IMR-90 (cell line): ENCODE measurements around the gene VEPH1. TPM values are rescaled to one million over a fixed set of nuclear protein-coding genes. Genes with fewer than 3 reads are reported as not detected.

Source experiments
- ATAC-seq: fragments of 200-7000 bp; cut with Tn5 transposase; 2 replicates; pipeline ENCODE4 v1.9.1; 2020; ENCODE audit warnings: low read depth, mild to moderate bottlenecking, moderate library complexity
- BruUV-seq: library from RNA; stranded (reverse); fragments of 400-500 nt; replicated peaks from 2 replicates; lab custom pipeline; 2021; lab: Mats Ljungman, UMichigan
- CTCF ChIA-PET: fragments of 300-600 bp; formaldehyde crosslinking; extraction: SDS; loops from one replicate; lab custom pipeline; 2021; ENCODE audit warnings: antibody characterized with exemption; lab: Yijun Ruan, JAX
- POLR2A ChIA-PET: fragments of 300-600 bp; sonication (Branson Sonifier 250); formaldehyde crosslinking; loops from one replicate; lab custom pipeline; 2022; ENCODE audit warnings: antibody characterized with exemption; ENCODE audit not compliant: unreplicated experiment; lab: Charles Lee
- DNase-seq: peaks from one replicate; pipeline ENCODE4 v3.0.0; 2013
- H2AFZ ChIP-seq: replicated peaks from 2 replicates; pipeline ENCODE3; 2013; ENCODE audit warnings: low read length, mild to moderate bottlenecking; ENCODE audit not compliant: poor library complexity
- H2AK5ac ChIP-seq: 2 replicates; pipeline ENCODE4 v1.6.1; 2013; ENCODE audit warnings: low read depth, low read length, inconsistent platforms
- H2AK9ac ChIP-seq: replicated peaks from 2 replicates; pipeline ENCODE3; 2013; ENCODE audit warnings: mild to moderate bottlenecking, low read depth, low read length, moderate library complexity; ENCODE audit not compliant: poor library complexity
- H2BK120ac ChIP-seq: 2 replicates; pipeline ENCODE4 v1.6.1; 2013; ENCODE audit warnings: low read depth, low read length, inconsistent platforms
- H2BK15ac ChIP-seq: 3 replicates; pipeline ENCODE4 v1.6.1; 2013; ENCODE audit warnings: low read depth, low read length, inconsistent platforms
- H2BK20ac ChIP-seq: 2 replicates; pipeline ENCODE4 v1.6.1; 2013; ENCODE audit warnings: low read depth, mild to moderate bottlenecking, inconsistent platforms, low read length, moderate library complexity
- H2BK5ac ChIP-seq: 2 replicates; pipeline ENCODE4 v1.6.1; 2013; ENCODE audit warnings: mild to moderate bottlenecking, low read depth, low read length, inconsistent platforms; ENCODE audit not compliant: poor library complexity, severe bottlenecking
- H3K14ac ChIP-seq: replicated peaks from 2 replicates; pipeline ENCODE4 v1.6.1; 2013; ENCODE audit warnings: low read depth, low read length, inconsistent platforms
- H3K18ac ChIP-seq: 2 replicates; pipeline ENCODE4 v1.6.1; 2013; ENCODE audit warnings: low read depth, low read length, control low read depth
- H3K23ac ChIP-seq: 2 replicates; pipeline ENCODE4 v1.6.1; 2013; ENCODE audit warnings: low read depth, low read length, inconsistent platforms
- H3K27ac ChIP-seq: 2 replicates; pipeline ENCODE4 v1.5.1; 2013; ENCODE audit warnings: mild to moderate bottlenecking, control low read depth, low read length; ENCODE audit not compliant: insufficient read depth
- H3K27me3 ChIP-seq: 2 replicates; pipeline ENCODE4 v1.6.1; 2013; ENCODE audit warnings: low read length; ENCODE audit not compliant: control insufficient read depth, insufficient read depth
- H3K36me3 ChIP-seq: 2 replicates; pipeline ENCODE4 v1.6.1; 2013; ENCODE audit warnings: low read length, mixed read lengths; ENCODE audit not compliant: control insufficient read depth, insufficient read depth
- H3K4ac ChIP-seq: 2 replicates; pipeline ENCODE4 v1.6.1; 2013; ENCODE audit warnings: low read depth, low read length, inconsistent platforms
- H3K4me1 ChIP-seq: 2 replicates; pipeline ENCODE4 v1.6.1; 2013; ENCODE audit warnings: low read length, mixed read lengths; ENCODE audit not compliant: control insufficient read depth, insufficient read depth
- H3K4me2 ChIP-seq: 2 replicates; pipeline ENCODE4 v1.6.1; 2013; ENCODE audit warnings: low read depth, mild to moderate bottlenecking, control low read depth, low read length, moderate library complexity
- H3K4me3 ChIP-seq: 2 replicates; pipeline ENCODE4 v1.5.1; 2013; ENCODE audit warnings: low read depth, mild to moderate bottlenecking, control low read depth, low read length, moderate library complexity; ENCODE audit not compliant: insufficient read depth
- H3K56ac ChIP-seq: 2 replicates; pipeline ENCODE4 v1.6.1; 2013; ENCODE audit warnings: low read length, inconsistent platforms; ENCODE audit not compliant: insufficient read depth; ENCODE audit errors: extremely low read depth
- H3K79me1 ChIP-seq, 2 experiments: 2 replicates each; pipeline ENCODE4 v1.6.1; 2013; ENCODE audit warnings: low read length in 2 of 2, inconsistent platforms in 1 of 2, low read depth in 1 of 2
- H3K9ac ChIP-seq: 2 replicates; pipeline ENCODE4 v1.6.1; 2013; ENCODE audit warnings: low read depth, low read length, control low read depth
- H3K9me1 ChIP-seq: 2 replicates; pipeline ENCODE4 v1.6.1; 2013; ENCODE audit warnings: low read length, inconsistent platforms; ENCODE audit not compliant: insufficient read depth
- H3K9me3 ChIP-seq: 2 replicates; pipeline ENCODE4 v1.6.1; 2013; ENCODE audit warnings: low read length; ENCODE audit not compliant: control insufficient read depth, insufficient read depth
- H4K20me1 ChIP-seq: 2 replicates; pipeline ENCODE4 v1.6.1; 2013; ENCODE audit warnings: low read length, inconsistent platforms; ENCODE audit not compliant: insufficient read depth
- H4K5ac ChIP-seq: 2 replicates; pipeline ENCODE4 v1.6.1; 2013; ENCODE audit warnings: mild to moderate bottlenecking, low read depth, low read length, control low read depth
- H4K8ac ChIP-seq, 2 experiments: 2 replicates each; pipeline ENCODE4 v1.6.1; 2013; ENCODE audit warnings: low read depth in 2 of 2, low read length in 2 of 2, control low read depth in 1 of 2, inconsistent platforms in 1 of 2
- H4K91ac ChIP-seq: 2 replicates; pipeline ENCODE4 v1.6.1; 2013; ENCODE audit warnings: low read depth, low read length, inconsistent platforms; ENCODE audit not compliant: insufficient read depth
- CHD1 ChIP-seq: IDR thresholded peaks from 2 replicates; pipeline ENCODE4 v1.6.1; 2012; ENCODE audit warnings: low read depth, low read length, improper control_type of control experiment
- FOS ChIP-seq: fragments of 150-350 bp; IDR thresholded peaks from 2 replicates; pipeline ENCODE4 v1.6.1; 2016; ENCODE audit warnings: low read depth, low read length
- MAZ ChIP-seq: IDR thresholded peaks from 2 replicates; pipeline ENCODE4 v1.6.1; 2012; ENCODE audit warnings: low read depth, mild to moderate bottlenecking, low read length, improper control_type of control experiment, moderate library complexity, borderline replicate concordance
- MXI1 ChIP-seq: IDR thresholded peaks from 2 replicates; pipeline ENCODE4 v1.6.1; 2012; ENCODE audit warnings: low read depth, mild to moderate bottlenecking, low read length, moderate library complexity, borderline replicate concordance
- NFE2L2 ChIP-seq: fragments of 150-350 bp; IDR thresholded peaks from 2 replicates; pipeline ENCODE4 v1.6.1; 2016; ENCODE audit warnings: low read depth, mild to moderate bottlenecking, low read length
- RAD21 ChIP-seq: IDR thresholded peaks from 2 replicates; pipeline ENCODE4 v1.6.1; 2012; ENCODE audit warnings: low read length, improper control_type of control experiment
- RCOR1 ChIP-seq: IDR thresholded peaks from 2 replicates; pipeline ENCODE4 v1.6.1; 2012; ENCODE audit warnings: mild to moderate bottlenecking, low read length, improper control_type of control experiment; ENCODE audit not compliant: insufficient replicate concordance
- RFX5 ChIP-seq: IDR thresholded peaks from 2 replicates; pipeline ENCODE4 v1.8.0; 2012; ENCODE audit warnings: low read depth, mild to moderate bottlenecking, low read length, moderate library complexity
- WGBS, 2 experiments: methylation state at CpG; one replicate each; pipeline versions ENCODE4 v1.1.5 to v1.1.7; 2013; ENCODE audit warnings: missing lambda C conversion rate in 2 of 2; ENCODE audit not compliant: insufficient read length in 1 of 2; ENCODE audit errors: extremely low coverage in 2 of 2; 5-methylcytosine and 5-hydroxymethylcytosine counted together
- dilution Hi-C: fragments of 300-500 bp; cut with HindIII; formaldehyde crosslinking; loops from one replicate; pipeline ENCODE4 v1.14.3; 2018; ENCODE audit warnings: low sequenced_read_pairs; ENCODE audit not compliant: unreplicated experiment
- in situ Hi-C: fragments of 300-500 bp; cut with MboI; formaldehyde crosslinking; loops from 3 replicates; pipeline ENCODE4 v1.14.3; 2019; ENCODE audit warnings: low sequenced_read_pairs, inconsistent platforms, mixed read lengths
- intact Hi-C: fragments of 100-400 bp; cut with micrococcal nuclease; formaldehyde crosslinking; loops from 2 replicates; pipeline ENCODE4 v1.10.0; 2022
- polyA plus RNA-seq, 3 experiments: library from polyadenylated mRNA; depleted of rRNA; stranded (reverse); fragments of >200 nt; gene quantifications; 2 replicates each; pipeline ENCODE4 v1.2.3, GENCODE V29; 2012; ENCODE audit warnings: low replicate concordance in 1 of 3
- total RNA-seq: library from RNA; depleted of rRNA; stranded (reverse); fragments of >200 nt; gene quantifications from 2 replicates; pipeline ENCODE4 v1.2.3, GENCODE V29; 2012

VEPH1 gene
- total and polyA plus RNA-seq, 2 of the 4 experiments (the other 2 are of a cell fraction) = 30.5 to 130 TPM

DNA sequence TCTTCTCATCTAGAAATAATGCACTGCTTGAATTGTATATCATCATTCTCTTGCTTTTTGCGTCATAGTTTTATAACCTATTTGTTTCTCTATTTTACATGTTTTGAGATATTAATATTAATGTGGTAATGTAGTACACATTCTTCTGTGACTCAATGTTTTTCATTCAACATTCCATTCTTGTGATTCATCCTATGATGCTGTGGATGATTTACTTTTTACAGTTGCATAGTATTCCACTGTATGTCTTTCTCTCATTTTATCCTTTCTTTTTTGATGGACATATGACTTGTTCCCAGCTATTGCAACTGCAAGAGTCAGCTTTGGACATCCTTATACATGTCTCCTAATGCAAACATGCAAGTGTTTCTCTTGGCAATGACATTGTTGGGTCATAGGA lies 20.6 kb upstream of the VEPH1 start:
- Histone ChIP-seq H3K14ac (no peak overlapping the region), H2BK15ac (no peak overlapping the region), H4K20me1 (no peaks in the 10 kb centered on the region), H2AK9ac (no peak overlapping the region), H3K36me3 (no peaks in the 10 kb centered on the region), H3K9me1 (peaks cover 7% of the 10 kb centered on the region; the same call in 1 of the 2 replicates), H3K4me1 (peaks cover 15% of the 10 kb centered on the region), H2BK5ac (no peak overlapping the region), H3K4ac (no peak overlapping the region), H2AFZ (no peak overlapping the region), H3K18ac (no peak overlapping the region), H3K79me1 (peaks cover 14 to 39% of the 10 kb centered on the region in 2 experiments; a peak in 3 of 4 replicates), H3K9me3 (no peaks in the 10 kb centered on the region), H2BK120ac (no peak overlapping the region), H3K27ac (no peak overlapping the region), H3K23ac (no peak overlapping the region), H3K4me2 (no peak overlapping the region), H3K56ac (no peak overlapping the region), H3K9ac (no peak overlapping the region), H3K4me3 (no peak overlapping the region), H3K27me3 (no peaks in the 10 kb centered on the region), H4K8ac (no peak overlapping the region), H4K5ac (no peak overlapping the region), H4K91ac (no peak overlapping the region), H2BK20ac (no peak overlapping the region), H2AK5ac (no peak overlapping the region)
- no CpG with 5 or more reads among the region's 1 CpG for WGBS, 2 experiments
- TF ChIP-seq CHD1 = no peak
- no peak for TF ChIP-seq NFE2L2
- TF ChIP-seq MAZ = no peak
- TF ChIP-seq MXI1 = no peak
- no peak for TF ChIP-seq RAD21
- no peak for TF ChIP-seq FOS
- no peak for TF ChIP-seq RCOR1
- TF ChIP-seq RFX5 = no peak
- DNase-seq (no peak), ATAC-seq (no peak)
- ChIA-PET CTCF (no interaction called here), POLR2A (no interaction called here)
- in situ Hi-C loops (no loop called here), intact Hi-C loops (loop anchor here (5.0 kb wide), 1 partner anchor 822 kb away; no protein-coding TSS in a partner anchor), dilution Hi-C loops (no loop called here)
- BruUV-seq = no TSS peak
